Nephron progenitor cell (in vitro differentiated cells): Measurements from ENCODE around the gene KRTAP10-6.
"Not testable (repeated sequence)": the region's sequence is repeated elsewhere in the genome, so short reads cannot be mapped to it uniquely, and the experiment has no call there.

Experiments
- DNase-seq: peaks from one replicate; pipeline ENCODE4 v3.0.0; 2021
- H3K27ac Mint-ChIP-seq: 2 replicates; pipeline ENCODE4 v1.8.0; 2021; ENCODE audit warnings: mild to moderate bottlenecking, moderate library complexity, mixed read lengths
- H3K27me3 Mint-ChIP-seq: 2 replicates; pipeline ENCODE4 v1.8.0; 2021; ENCODE audit warnings: mild to moderate bottlenecking, low read depth, mixed read lengths; ENCODE audit not compliant: poor library complexity
- H3K36me3 Mint-ChIP-seq: 2 replicates; pipeline ENCODE4 v1.8.0; 2021; ENCODE audit warnings: low read depth, mixed read lengths
- H3K4me1 Mint-ChIP-seq: 2 replicates; pipeline ENCODE4 v1.8.0; 2021; ENCODE audit warnings: mixed read lengths
- H3K4me3 Mint-ChIP-seq: 2 replicates; pipeline ENCODE4 v1.8.0; 2021; ENCODE audit warnings: mild to moderate bottlenecking, moderate library complexity, mixed read lengths
- H3K9me3 Mint-ChIP-seq: 2 replicates; pipeline ENCODE4 v1.8.0; 2021; ENCODE audit warnings: mild to moderate bottlenecking, moderate library complexity, mixed read lengths
- CTCF ChIP-seq: fragments of 200-600 bp; sonication (generic); IDR thresholded peaks from 2 replicates; pipeline ENCODE4 v1.5.0; 2021; ENCODE audit warnings: antibody characterized with exemption

The KRTAP10-6 gene

GRCh38 chr21:44636209-44637017 is 44.1 kb upstream of the KRTAP10-6 start:
- peaks cover 9% of the 10 kb centered on the region for H3K36me3 Mint-ChIP-seq
- no peak for TF ChIP-seq CTCF
- DNase-seq = no peak
- peaks cover 10% of the 10 kb centered on the region for H3K4me1 Mint-ChIP-seq
- H3K27ac Mint-ChIP-seq = no peak overlapping the region
- peaks cover 51% of the 10 kb centered on the region for H3K9me3 Mint-ChIP-seq
- peaks cover 3% of the 10 kb centered on the region for H3K27me3 Mint-ChIP-seq
- no peak overlapping the region for H3K4me3 Mint-ChIP-seq

GRCh38 chr21:44632067-44632466 is 39.8 kb upstream of the KRTAP10-6 start:
- H3K27me3 Mint-ChIP-seq = peaks cover 7% of the 10 kb centered on the region

GRCh38 chr21:44630440-44630839 is 38.1 kb upstream of the KRTAP10-6 start:
- Mint-ChIP-seq H3K4me1 (peaks cover 7% of the 10 kb centered on the region), H3K27me3 (peaks cover 7% of the 10 kb centered on the region), H3K36me3 (peaks cover 18% of the 10 kb centered on the region), H3K9me3 (peaks cover 54% of the 10 kb centered on the region), H3K4me3 (no peak overlapping the region), H3K27ac (no peak overlapping the region)
- DNase-seq = no peak
- TF ChIP-seq CTCF = no peak

More at GRCh38 chr21:44632067-44632466, 39.8 kb upstream of the KRTAP10-6 start:
- Mint-ChIP-seq H3K36me3 (peaks cover 18% of the 10 kb centered on the region), H3K4me1 (peaks cover 9% of the 10 kb centered on the region), H3K9me3 (peaks cover 50% of the 10 kb centered on the region), H3K4me3 (no peak overlapping the region), H3K27ac (no peak overlapping the region)
- no peak for DNase-seq
- no peak for TF ChIP-seq CTCF

- H3K9me3 Mint-ChIP-seq = peaks cover 60% of the 10 kb centered on the region
Observed at GRCh38 chr21:44628707-44629391, 36.5 kb upstream of the KRTAP10-6 start.

GRCh38 chr21:44627831-44628233 is 35.5 kb upstream of the KRTAP10-6 start:
- not testable (repeated sequence) for H3K4me3 Mint-ChIP-seq, DNase-seq, H3K4me1 Mint-ChIP-seq, H3K27ac Mint-ChIP-seq
- Mint-ChIP-seq H3K36me3 (peaks cover 33% of the 10 kb centered on the region), H3K27me3 (peaks cover 10% of the 10 kb centered on the region), H3K9me3 (peaks cover 60% of the 10 kb centered on the region)

More at GRCh38 chr21:44628707-44629391, 36.5 kb upstream of the KRTAP10-6 start:
- H3K27me3 Mint-ChIP-seq = peaks cover 10% of the 10 kb centered on the region
- H3K4me1 Mint-ChIP-seq = peaks cover 7% of the 10 kb centered on the region
- no peak overlapping the region for H3K4me3 Mint-ChIP-seq
- H3K27ac Mint-ChIP-seq = no peak overlapping the region
- no peak for DNase-seq
- no peak for TF ChIP-seq CTCF
- peaks cover 27% of the 10 kb centered on the region for H3K36me3 Mint-ChIP-seq

GRCh38 chr21:44627181-44627822 is 35.0 kb upstream of the KRTAP10-6 start:
- peaks cover 33% of the 10 kb centered on the region for H3K36me3 Mint-ChIP-seq
- H3K4me3 Mint-ChIP-seq = not testable (repeated sequence)

More at GRCh38 chr21:44627181-44627822, 35.0 kb upstream of the KRTAP10-6 start:
- not testable (repeated sequence) for H3K27me3 Mint-ChIP-seq, DNase-seq, H3K27ac Mint-ChIP-seq, H3K4me1 Mint-ChIP-seq
- H3K9me3 Mint-ChIP-seq = peaks cover 61% of the 10 kb centered on the region
